Left ventricle myocardium inferior (tissue), 1 donor: Measurements from ENCODE around the gene TUB. TPM values are rescaled to one million over a fixed set of nuclear protein-coding genes. Genes with fewer than 3 reads are reported as not detected.

ENCODE experiments used
- DNase-seq: peaks from one replicate; pipeline ENCODE4 v3.0.0-alpha.2; 2020
- H3K27ac ChIP-seq: fragments of 200-600 bp; replicated peaks from 2 replicates; pipeline ENCODE4 v1.8.0; 2021
- H3K27me3 ChIP-seq: fragments of 200-600 bp; 2 replicates; pipeline ENCODE4 v1.8.0; 2021; ENCODE audit warnings: low read depth
- H3K36me3 ChIP-seq: fragments of 200-600 bp; 2 replicates; pipeline ENCODE4 v1.8.0; 2021
- H3K4me1 ChIP-seq: fragments of 200-600 bp; 2 replicates; pipeline ENCODE4 v1.8.0; 2021
- H3K4me3 ChIP-seq: fragments of 200-600 bp; 2 replicates; pipeline ENCODE4 v1.8.0; 2021; ENCODE audit warnings: mild to moderate bottlenecking, moderate library complexity
- H3K9me3 ChIP-seq: fragments of 200-600 bp; replicated peaks from 2 replicates; pipeline ENCODE4 v1.8.0; 2021
- CTCF ChIP-seq: fragments of 200-600 bp; IDR thresholded peaks from 2 replicates; pipeline ENCODE4 v1.8.0; 2021; ENCODE audit warnings: antibody characterized with exemption, mild to moderate bottlenecking, borderline replicate concordance
- intact Hi-C: fragments of 100-400 bp; cut with micrococcal nuclease; formaldehyde crosslinking; loops from one replicate; pipeline ENCODE4 v1.11.0; 2022
- total RNA-seq: library from RNA; stranded (reverse); fragmentation: NEBNext Ultra II Directional; extraction: Animal tissue kit (Norgen Biotek cat#: 25700); gene quantifications from one replicate; pipeline ENCODE4 v1.2.1, GENCODE V29; 2021
- donor health status: DM: no; HTN: yes; CAD: no; lungs with severe emphysema.

The TUB gene
- total RNA-seq, 1 donor from 2014 or later, result 22.8 TPM

- TF ChIP-seq CTCF, result no peak
- intact Hi-C loops, result no loop called here
- DNase-seq, result no peak
- Histone ChIP-seq H3K27ac (no peak overlapping the region), H3K27me3 (no peaks in the 10 kb centered on the region), H3K4me1 (peaks cover 27% of the 10 kb centered on the region), H3K36me3 (no peaks in the 10 kb centered on the region), H3K9me3 (no peaks in the 10 kb centered on the region), H3K4me3 (no peak overlapping the region)
Observed at GRCh38 chr11:8055091-8055835, 25.7 kb upstream of the TUB start.

- Histone ChIP-seq H3K27me3 (no peaks in the 10 kb centered on the region), H3K36me3 (no peaks in the 10 kb centered on the region), H3K9me3 (no peaks in the 10 kb centered on the region), H3K27ac (no peak overlapping the region), H3K4me3 (no peak overlapping the region), H3K4me1 (peaks cover 35% of the 10 kb centered on the region)
- DNase-seq, result no peak
- no peak for TF ChIP-seq CTCF
- intact Hi-C loops, result no loop called here
Observed at GRCh38 chr11:8055836-8056526, 25.0 kb upstream of the TUB start.

GRCh38 chr11:8056810-8057463, 24.1 kb upstream of the TUB start:
- Histone ChIP-seq H3K27ac (peak overlapping the region; percentile 51), H3K27me3 (no peaks in the 10 kb centered on the region), H3K4me3 (no peak overlapping the region), H3K4me1 (peaks cover 44% of the 10 kb centered on the region), H3K36me3 (no peaks in the 10 kb centered on the region), H3K9me3 (no peaks in the 10 kb centered on the region)
- intact Hi-C loops, result no loop called here
- TF ChIP-seq CTCF, result no peak
- no peak for DNase-seq

GRCh38 chr11:8058216-8058615, 22.8 kb upstream of the TUB start:
- TF ChIP-seq CTCF, result no peak
- no peaks in the 10 kb centered on the region for H3K36me3 ChIP-seq
- intact Hi-C loops, result no loop called here
- H3K4me1 ChIP-seq, result peaks cover 57% of the 10 kb centered on the region
- no peak overlapping the region for H3K27ac ChIP-seq
- H3K27me3 ChIP-seq, result no peaks in the 10 kb centered on the region
- H3K9me3 ChIP-seq, result no peaks in the 10 kb centered on the region
- no peak for DNase-seq
- H3K4me3 ChIP-seq, result no peak overlapping the region

- intact Hi-C loops, result no loop called here
- Histone ChIP-seq H3K4me1 (peaks cover 65% of the 10 kb centered on the region), H3K27ac (no peak overlapping the region), H3K9me3 (no peaks in the 10 kb centered on the region), H3K27me3 (no peaks in the 10 kb centered on the region), H3K4me3 (no peak overlapping the region), H3K36me3 (no peaks in the 10 kb centered on the region)
- DNase-seq, result no peak
- no peak for TF ChIP-seq CTCF
Observed at GRCh38 chr11:8059030-8059429, 22.0 kb upstream of the TUB start.
